SK-N-MC (cell line): ENCODE measurements around the gene LTA4H.

Source experiments
- DNase-seq: peaks from one replicate; pipeline ENCODE4 v3.0.0-alpha.2; 2011; ENCODE audit warnings: low read depth, low spot score
- H3K27ac ChIP-seq: fragments of 200-600 bp; sonication (generic); 2 replicates; pipeline ENCODE4 v1.5.1; 2016; ENCODE audit warnings: mixed run types
- H3K36me3 ChIP-seq: fragments of 200-600 bp; sonication (generic); 2 replicates; pipeline ENCODE4 v1.6.1; 2017; ENCODE audit warnings: antibody characterized with exemption, low read length, mixed read lengths; ENCODE audit not compliant: insufficient read depth
- H3K4me3 ChIP-seq: fragments of 200-600 bp; sonication (generic); 2 replicates; pipeline ENCODE4 v1.5.1; 2016
- H3K9ac ChIP-seq: fragments of 200-600 bp; sonication (generic); 2 replicates; pipeline ENCODE4 v1.8.0; 2017; ENCODE audit warnings: mixed run types, mixed read lengths; ENCODE audit not compliant: insufficient read length
- H3K9me3 ChIP-seq: fragments of 200-600 bp; sonication (generic); 2 replicates; pipeline ENCODE4 v1.6.1; 2017; ENCODE audit warnings: low read depth, mild to moderate bottlenecking, antibody characterized with exemption, low read length, moderate library complexity, mixed read lengths
- EZH2 ChIP-seq: fragments of 200-600 bp; sonication (generic); IDR thresholded peaks from one replicate; pipeline ENCODE4 v1.6.1; 2017; ENCODE audit warnings: antibody characterized with exemption
- FOXP2 ChIP-seq: optimal IDR thresholded peaks from 2 replicates; pipeline ENCODE3; 2011; ENCODE audit warnings: mild to moderate bottlenecking, moderate library complexity; ENCODE audit not compliant: insufficient read depth; ENCODE audit errors: extremely low read length, control extremely low read depth
- POLR2AphosphoS5 ChIP-seq: IDR thresholded peaks from 2 replicates; pipeline ENCODE4 v1.6.1; 2012; ENCODE audit warnings: mild to moderate bottlenecking, low read depth, low read length, borderline replicate concordance

The LTA4H gene

GRCh38 chr12:96044017-96044942 is 8.9 kb upstream of the LTA4H start:
- TF ChIP-seq POLR2AphosphoS5 (no peak), FOXP2 (no peak)
- H3K27ac ChIP-seq = no peak overlapping the region
- no peaks in the 10 kb centered on the region for H3K9me3 ChIP-seq
- no peak for DNase-seq
- no peaks in the 10 kb centered on the region for H3K36me3 ChIP-seq
- H3K9ac ChIP-seq = no peak overlapping the region
- H3K4me3 ChIP-seq = no peak overlapping the region

GRCh38 chr12:96041181-96041580 is 5.8 kb upstream of the LTA4H start:
- no peak for DNase-seq
- TF ChIP-seq FOXP2 (no peak), EZH2 (no peak), POLR2AphosphoS5 (no peak)
- Histone ChIP-seq H3K9me3 (no peaks in the 10 kb centered on the region), H3K36me3 (no peaks in the 10 kb centered on the region), H3K4me3 (no peak overlapping the region), H3K27ac (no peak overlapping the region), H3K9ac (no peak overlapping the region)

GRCh38 chr12:96040305-96041133 is 5.1 kb upstream of the LTA4H start:
- no peak for TF ChIP-seq POLR2AphosphoS5
- TF ChIP-seq FOXP2 = no peak
- TF ChIP-seq EZH2 = no peak
- no peak for DNase-seq
- no peaks in the 10 kb centered on the region for H3K9me3 ChIP-seq
- H3K36me3 ChIP-seq = no peaks in the 10 kb centered on the region
- no peak overlapping the region for H3K4me3 ChIP-seq
- H3K9ac ChIP-seq = no peak overlapping the region
- no peak overlapping the region for H3K27ac ChIP-seq

- Histone ChIP-seq H3K9me3 (no peaks in the 10 kb centered on the region), H3K4me3 (no peak overlapping the region), H3K36me3 (no peaks in the 10 kb centered on the region), H3K27ac (no peak overlapping the region), H3K9ac (no peak overlapping the region)
- no peak for DNase-seq
- TF ChIP-seq EZH2 (no peak), POLR2AphosphoS5 (no peak), FOXP2 (no peak)
Measured at GRCh38 chr12:96039516-96039915, 4.1 kb upstream of the LTA4H start.

GRCh38 chr12:96036765-96037455 is 1.5 kb upstream of the LTA4H start:
- H3K36me3 ChIP-seq = no peaks in the 10 kb centered on the region
- H3K9ac ChIP-seq = no peak overlapping the region
- no peak for TF ChIP-seq FOXP2
- no peak for TF ChIP-seq EZH2
- TF ChIP-seq POLR2AphosphoS5 = no peak
- H3K9me3 ChIP-seq = no peaks in the 10 kb centered on the region
- H3K27ac ChIP-seq = no peak overlapping the region
- DNase-seq = no peak
- no peak overlapping the region for H3K4me3 ChIP-seq

- Histone ChIP-seq H3K9ac (peak overlapping the region; percentile 68), H3K4me3 (peak overlapping the region; percentile 84), H3K9me3 (no peaks in the 10 kb centered on the region), H3K36me3 (no peaks in the 10 kb centered on the region), H3K27ac (no peak overlapping the region)
- TF ChIP-seq POLR2AphosphoS5 (no peak), FOXP2 (no peak), EZH2 (no peak)
- DNase-seq = no peak
Measured at GRCh38 chr12:96034621-96035282, 635 bp downstream of the LTA4H start.

- H3K4me3 ChIP-seq = peak overlapping the region; percentile 84
- no peak for DNase-seq
- no peaks in the 10 kb centered on the region for H3K9me3 ChIP-seq
- H3K27ac ChIP-seq = no peak overlapping the region
- no peak for TF ChIP-seq FOXP2
- TF ChIP-seq POLR2AphosphoS5 = no peak
- TF ChIP-seq EZH2 = no peak
- peak overlapping the region; percentile 68 for H3K9ac ChIP-seq
- no peaks in the 10 kb centered on the region for H3K36me3 ChIP-seq
Measured at GRCh38 chr12:96033549-96034389, 1.6 kb downstream of the LTA4H start.
